ENCODE measurements around the gene TECTB. TPM values are rescaled to one million over a fixed set of nuclear protein-coding genes. Genes with fewer than 3 reads are reported as not detected.

The TECTB gene
- total RNA-seq, 1 experiment from 2014 or later: not detected

DNA sequence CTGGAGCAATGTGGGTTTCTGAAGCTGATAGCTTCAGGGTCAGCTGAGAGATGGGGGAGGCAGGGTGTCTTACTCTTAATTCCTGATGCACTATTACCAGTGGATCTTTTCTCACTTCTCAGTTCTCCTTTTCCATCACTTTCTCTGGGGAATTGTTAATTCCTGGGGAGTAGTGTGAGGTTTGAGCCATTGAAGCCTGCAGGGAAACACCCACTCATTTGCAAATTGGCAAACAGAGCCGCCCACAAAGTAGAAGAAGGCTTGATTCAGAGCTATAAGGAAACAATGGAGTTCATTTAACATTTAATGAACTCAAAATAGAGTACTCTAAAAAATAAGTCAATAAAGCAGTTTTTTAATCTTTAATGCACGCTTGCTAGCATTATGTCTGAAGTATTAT lies 4.3 kb upstream of the TECTB start:
- Histone ChIP-seq H3K4me2 (ENCODE audit: low read length) (no peak overlapping the region), H3K27me3 (ENCODE audit: low read length) (no peaks in the 10 kb centered on the region), H3F3A (ENCODE audit: low read length, unreplicated experiment) (no peaks in the 10 kb centered on the region), H3K36me3 (ENCODE audit: low read depth, low read length) (no peaks in the 10 kb centered on the region), H3K9ac (ENCODE audit: low read length) (no peak overlapping the region), H3K4me3 (ENCODE audit: low read length) (no peak overlapping the region), H3K79me2 (ENCODE audit: low read length) (no peaks in the 10 kb centered on the region), H3K9me2 (replicated peaks; ENCODE audit: low read length) (no peaks in the 10 kb centered on the region), H2AFZ (ENCODE audit: low read length) (no peak overlapping the region), H4K20me1 (ENCODE audit: low read length) (no peaks in the 10 kb centered on the region), H3K9me3 (ENCODE audit: low read length) (no peaks in the 10 kb centered on the region), H3K4me1 (ENCODE audit: insufficient read depth, low read length) (peaks cover 6% of the 10 kb centered on the region; the same call in 1 of the 2 replicates), H3K27ac (ENCODE audit: low read length) (no peak overlapping the region)
- TF ChIP-seq, protein P1, sequence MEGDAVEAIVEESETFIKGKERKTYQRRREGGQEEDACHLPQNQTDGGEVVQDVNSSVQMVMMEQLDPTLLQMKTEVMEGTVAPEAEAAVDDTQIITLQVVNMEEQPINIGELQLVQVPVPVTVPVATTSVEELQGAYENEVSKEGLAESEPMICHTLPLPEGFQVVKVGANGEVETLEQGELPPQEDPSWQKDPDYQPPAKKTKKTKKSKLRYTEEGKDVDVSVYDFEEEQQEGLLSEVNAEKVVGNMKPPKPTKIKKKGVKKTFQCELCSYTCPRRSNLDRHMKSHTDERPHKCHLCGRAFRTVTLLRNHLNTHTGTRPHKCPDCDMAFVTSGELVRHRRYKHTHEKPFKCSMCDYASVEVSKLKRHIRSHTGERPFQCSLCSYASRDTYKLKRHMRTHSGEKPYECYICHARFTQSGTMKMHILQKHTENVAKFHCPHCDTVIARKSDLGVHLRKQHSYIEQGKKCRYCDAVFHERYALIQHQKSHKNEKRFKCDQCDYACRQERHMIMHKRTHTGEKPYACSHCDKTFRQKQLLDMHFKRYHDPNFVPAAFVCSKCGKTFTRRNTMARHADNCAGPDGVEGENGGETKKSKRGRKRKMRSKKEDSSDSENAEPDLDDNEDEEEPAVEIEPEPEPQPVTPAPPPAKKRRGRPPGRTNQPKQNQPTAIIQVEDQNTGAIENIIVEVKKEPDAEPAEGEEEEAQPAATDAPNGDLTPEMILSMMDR (conservative IDR thresholded peaks at IDR 0.05; ENCODE audit: low read depth, low read length): no peak
- no peak for TF ChIP-seq EZH2 (IDR thresholded peaks at IDR 0.05; ENCODE audit: low read length, unreplicated experiment)
- TF ChIP-seq EZH2phosphoT487 (IDR thresholded peaks at IDR 0.05; ENCODE audit: borderline replicate concordance, low read length): no peak
- DNase-seq (no peak), ATAC-seq (no peak; the same call in 1 of the 2 replicates)
- ChIA-PET CTCF (no interaction called here), POLR2A (ENCODE audit: unreplicated experiment) (no interaction called here)
- intact Hi-C loops (cut with micrococcal nuclease): no loop called here
- no TSS peak for BruUV-seq (replicated peaks)

DNA sequence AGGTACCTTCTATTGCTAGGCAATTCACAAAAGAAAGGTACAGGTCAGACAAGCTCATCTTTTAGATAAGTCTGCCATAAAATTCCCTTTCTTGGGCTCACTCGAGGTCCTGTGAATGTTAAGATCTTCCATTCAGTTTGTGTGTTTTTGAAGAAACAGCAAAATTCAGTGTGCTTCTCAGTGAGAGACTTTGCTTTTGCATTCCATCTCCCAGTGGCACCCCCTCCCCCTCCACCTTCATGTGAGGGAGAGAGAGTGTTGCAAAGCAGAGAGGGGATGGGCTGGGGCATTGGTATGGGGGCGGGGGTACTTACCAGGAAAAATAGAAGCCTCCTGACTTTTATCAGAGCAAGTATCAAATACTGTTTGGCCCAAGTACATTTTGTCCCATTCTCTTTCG lies 3.8 kb upstream of the TECTB start:
- Histone ChIP-seq H2AFZ (ENCODE audit: low read length) (no peak overlapping the region), H3K9me3 (ENCODE audit: low read length) (no peaks in the 10 kb centered on the region), H3K27ac (ENCODE audit: low read length) (no peak overlapping the region), H3K27me3 (ENCODE audit: low read length) (no peaks in the 10 kb centered on the region), H3K36me3 (ENCODE audit: low read depth, low read length) (no peaks in the 10 kb centered on the region), H3K4me3 (ENCODE audit: low read length) (no peak overlapping the region), H3K9ac (ENCODE audit: low read length) (no peak overlapping the region), H3K4me2 (ENCODE audit: low read length) (no peak overlapping the region), H3K79me2 (ENCODE audit: low read length) (no peaks in the 10 kb centered on the region), H3F3A (ENCODE audit: low read length, unreplicated experiment) (no peaks in the 10 kb centered on the region), H3K4me1 (ENCODE audit: insufficient read depth, low read length) (peaks cover 6% of the 10 kb centered on the region; the same call in 1 of the 2 replicates), H4K20me1 (ENCODE audit: low read length) (no peaks in the 10 kb centered on the region), H3K9me2 (replicated peaks; ENCODE audit: low read length) (no peaks in the 10 kb centered on the region)
- ChIA-PET POLR2A (ENCODE audit: unreplicated experiment) (no interaction called here), CTCF (no interaction called here)
- no peak for TF ChIP-seq EZH2 (IDR thresholded peaks at IDR 0.05; ENCODE audit: low read length, unreplicated experiment)
- no peak for TF ChIP-seq EZH2phosphoT487 (IDR thresholded peaks at IDR 0.05; ENCODE audit: borderline replicate concordance, low read length)
- TF ChIP-seq, protein P1 (conservative IDR thresholded peaks at IDR 0.05; ENCODE audit: low read depth, low read length): no peak
- ATAC-seq (no peak), DNase-seq (no peak)
- no TSS peak for BruUV-seq (replicated peaks)
- intact Hi-C loops (cut with micrococcal nuclease): no loop called here

GRCh38 chr10:112280205-112280921 lies 2.8 kb upstream of the TECTB start:
- H4K20me1 ChIP-seq (ENCODE audit: low read length): no peaks in the 10 kb centered on the region
- H3K9me3 ChIP-seq (ENCODE audit: low read length): no peaks in the 10 kb centered on the region
- H3K27me3 ChIP-seq (ENCODE audit: low read length): peaks cover 4% of the 10 kb centered on the region; the same call in 1 of the 2 replicates
- no peak overlapping the region for H3K9ac ChIP-seq (ENCODE audit: low read length)
- peaks cover 6% of the 10 kb centered on the region; the same call in 1 of the 2 replicates for H3K4me1 ChIP-seq (ENCODE audit: insufficient read depth, low read length)
- H3K4me3 ChIP-seq (ENCODE audit: low read length): no peak overlapping the region
- no peaks in the 10 kb centered on the region for H3K36me3 ChIP-seq (ENCODE audit: low read depth, low read length)
- intact Hi-C loops (cut with micrococcal nuclease): no loop called here
- CTCF ChIA-PET: no interaction called here
- no TSS peak for BruUV-seq (replicated peaks)
- TF ChIP-seq EZH2phosphoT487 (IDR thresholded peaks at IDR 0.05; ENCODE audit: borderline replicate concordance, low read length): no peak
- no peak for TF ChIP-seq EZH2 (IDR thresholded peaks at IDR 0.05; ENCODE audit: low read length, unreplicated experiment)
- TF ChIP-seq, protein P1 (conservative IDR thresholded peaks at IDR 0.05; ENCODE audit: low read depth, low read length): no peak
- POLR2A ChIA-PET (ENCODE audit: unreplicated experiment): no interaction called here
- DNase-seq (peak; percentile 37), ATAC-seq (peak; percentile 54)
- no peaks in the 10 kb centered on the region for H3F3A ChIP-seq (ENCODE audit: low read length, unreplicated experiment)
- no peak overlapping the region for H2AFZ ChIP-seq (ENCODE audit: low read length)
- H3K4me2 ChIP-seq (ENCODE audit: low read length): no peak overlapping the region
- H3K9me2 ChIP-seq (replicated peaks; ENCODE audit: low read length): no peaks in the 10 kb centered on the region
- H3K79me2 ChIP-seq (ENCODE audit: low read length): no peaks in the 10 kb centered on the region
- H3K27ac ChIP-seq (ENCODE audit: low read length): no peak overlapping the region

All from PC-3 (cell line).